HG02610 (cell line): ENCODE measurements around the gene MUC5B.

ENCODE experiments used
- ATAC-seq: cut with Tn5 transposase; IDR thresholded peaks from one replicate; pipeline ENCODE4 v1.9.1; 2021; ENCODE audit warnings: mild to moderate bottlenecking, moderate library complexity; ENCODE audit not compliant: unreplicated experiment

MUC5B gene

GRCh38 chr11:1295086-1295485 lies 72.2 kb downstream of the MUC5B start:
- ATAC-seq, result no peak

- ATAC-seq, result no peak
Observed at GRCh38 chr11:1295591-1295990, 72.7 kb downstream of the MUC5B start.

GRCh38 chr11:1296287-1296686 lies 73.4 kb downstream of the MUC5B start:
- ATAC-seq, result no peak

GRCh38 chr11:1297011-1297575 lies 74.2 kb downstream of the MUC5B start:
- no peak for ATAC-seq

GRCh38 chr11:1297576-1298473 lies 75.0 kb downstream of the MUC5B start:
- no peak for ATAC-seq

GRCh38 chr11:1298695-1299492 lies 76.0 kb downstream of the MUC5B start:
- ATAC-seq, result no peak

- ATAC-seq, result no peak
Observed at GRCh38 chr11:1299621-1300020, 76.8 kb downstream of the MUC5B start.

GRCh38 chr11:1300121-1300520 lies 77.3 kb downstream of the MUC5B start:
- no peak for ATAC-seq

- no peak for ATAC-seq
Observed at GRCh38 chr11:1300569-1301187, 77.8 kb downstream of the MUC5B start.

GRCh38 chr11:1301220-1302000 lies 78.5 kb downstream of the MUC5B start:
- no peak for ATAC-seq

- no peak for ATAC-seq
Observed at GRCh38 chr11:1302041-1302460, 79.2 kb downstream of the MUC5B start.

- ATAC-seq, result no peak
Observed at GRCh38 chr11:1302461-1303125, 79.7 kb downstream of the MUC5B start.

- ATAC-seq, result no peak
Observed at GRCh38 chr11:1303126-1303821, 80.4 kb downstream of the MUC5B start.

- no peak for ATAC-seq
Observed at GRCh38 chr11:1303973-1304372, 81.1 kb downstream of the MUC5B start.

- ATAC-seq, result no peak
Observed at GRCh38 chr11:1304380-1304779, 81.5 kb downstream of the MUC5B start.

- no peak for ATAC-seq
Observed at GRCh38 chr11:1305063-1305495, 82.2 kb downstream of the MUC5B start.

GRCh38 chr11:1305501-1306056 lies 82.7 kb downstream of the MUC5B start:
- ATAC-seq, result no peak

- ATAC-seq, result no peak
Observed at GRCh38 chr11:1306186-1307162, 83.6 kb downstream of the MUC5B start.
